ENCODE data around the gene SERPINB2.

Gene SERPINB2

DNA sequence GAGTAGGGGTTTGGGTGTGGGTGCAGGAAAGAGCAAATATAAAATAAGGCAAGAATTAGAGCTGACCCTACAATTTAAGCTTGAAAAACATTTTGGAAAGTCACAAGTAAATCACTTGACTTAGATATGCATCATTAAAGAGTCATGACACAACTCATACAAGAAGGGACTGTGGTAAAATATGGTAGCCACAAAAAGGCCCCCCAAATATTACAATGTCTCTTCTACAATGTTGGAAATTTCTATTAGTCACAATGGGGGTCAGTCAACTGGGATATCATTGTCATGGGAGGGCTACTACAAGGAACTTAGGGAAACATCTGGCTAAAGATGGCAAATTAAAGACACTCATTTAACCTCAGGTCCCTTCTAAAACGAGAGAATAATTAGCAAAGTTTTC lies 15.7 kb upstream of the SERPINB2 start:
- DNase-seq (ENCODE audit: low read depth): no peak
- H3K4me3 ChIP-seq (ENCODE audit: low read depth, low read length): no peak overlapping the region
- TF ChIP-seq, protein P1, sequence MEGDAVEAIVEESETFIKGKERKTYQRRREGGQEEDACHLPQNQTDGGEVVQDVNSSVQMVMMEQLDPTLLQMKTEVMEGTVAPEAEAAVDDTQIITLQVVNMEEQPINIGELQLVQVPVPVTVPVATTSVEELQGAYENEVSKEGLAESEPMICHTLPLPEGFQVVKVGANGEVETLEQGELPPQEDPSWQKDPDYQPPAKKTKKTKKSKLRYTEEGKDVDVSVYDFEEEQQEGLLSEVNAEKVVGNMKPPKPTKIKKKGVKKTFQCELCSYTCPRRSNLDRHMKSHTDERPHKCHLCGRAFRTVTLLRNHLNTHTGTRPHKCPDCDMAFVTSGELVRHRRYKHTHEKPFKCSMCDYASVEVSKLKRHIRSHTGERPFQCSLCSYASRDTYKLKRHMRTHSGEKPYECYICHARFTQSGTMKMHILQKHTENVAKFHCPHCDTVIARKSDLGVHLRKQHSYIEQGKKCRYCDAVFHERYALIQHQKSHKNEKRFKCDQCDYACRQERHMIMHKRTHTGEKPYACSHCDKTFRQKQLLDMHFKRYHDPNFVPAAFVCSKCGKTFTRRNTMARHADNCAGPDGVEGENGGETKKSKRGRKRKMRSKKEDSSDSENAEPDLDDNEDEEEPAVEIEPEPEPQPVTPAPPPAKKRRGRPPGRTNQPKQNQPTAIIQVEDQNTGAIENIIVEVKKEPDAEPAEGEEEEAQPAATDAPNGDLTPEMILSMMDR (IDR thresholded peaks at IDR 0.05; ENCODE audit: low read depth, low read length, missing control alignments): no peak

DNA sequence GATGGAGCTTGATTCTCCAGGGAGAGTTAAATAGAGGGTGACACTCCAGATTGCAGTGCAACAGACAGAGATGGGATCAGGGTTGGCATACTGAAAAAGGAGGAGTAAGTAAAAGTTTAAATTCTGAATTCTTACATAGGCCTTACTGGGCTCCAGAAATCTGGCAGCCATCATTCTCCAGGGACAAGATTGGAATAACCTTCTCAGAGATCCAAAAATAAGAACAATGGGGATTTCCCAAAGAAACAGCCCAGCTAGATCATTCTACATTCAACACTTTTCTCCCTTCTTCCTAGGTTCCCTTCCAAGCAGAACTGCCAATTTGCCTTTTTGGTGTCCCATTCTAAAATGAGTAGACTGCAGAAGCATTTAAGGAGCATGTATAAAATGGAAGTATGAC lies 14.9 kb upstream of the SERPINB2 start:
- DNase-seq (ENCODE audit: low read depth): no peak
- no peak overlapping the region for H3K4me3 ChIP-seq (ENCODE audit: low read depth, low read length)
- TF ChIP-seq, protein P1 (IDR thresholded peaks at IDR 0.05; ENCODE audit: low read depth, low read length, missing control alignments): no peak

DNA sequence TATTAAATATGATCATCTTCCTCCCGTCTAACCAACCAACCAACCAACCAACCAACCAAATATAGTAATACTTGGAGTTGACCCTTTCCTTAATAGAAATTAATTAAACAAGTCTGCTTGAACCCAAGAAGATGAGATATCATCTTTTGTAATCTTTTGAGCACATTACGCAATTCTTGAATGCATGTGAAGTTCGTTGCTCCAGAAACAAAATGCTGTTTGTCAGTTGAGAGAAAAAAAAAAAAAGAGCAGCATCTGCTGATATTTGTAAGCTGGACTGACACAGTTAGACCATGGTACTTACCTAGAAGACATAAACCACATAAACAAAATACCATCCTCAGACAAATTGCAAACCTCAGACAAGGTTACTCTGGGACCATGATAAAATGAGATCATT lies 9.2 kb upstream of the SERPINB2 start:
- no peak for DNase-seq (ENCODE audit: low read depth)
- H3K4me3 ChIP-seq (ENCODE audit: low read depth, low read length): no peak overlapping the region
- TF ChIP-seq, protein P1 (IDR thresholded peaks at IDR 0.05; ENCODE audit: low read depth, low read length, missing control alignments): no peak

DNA sequence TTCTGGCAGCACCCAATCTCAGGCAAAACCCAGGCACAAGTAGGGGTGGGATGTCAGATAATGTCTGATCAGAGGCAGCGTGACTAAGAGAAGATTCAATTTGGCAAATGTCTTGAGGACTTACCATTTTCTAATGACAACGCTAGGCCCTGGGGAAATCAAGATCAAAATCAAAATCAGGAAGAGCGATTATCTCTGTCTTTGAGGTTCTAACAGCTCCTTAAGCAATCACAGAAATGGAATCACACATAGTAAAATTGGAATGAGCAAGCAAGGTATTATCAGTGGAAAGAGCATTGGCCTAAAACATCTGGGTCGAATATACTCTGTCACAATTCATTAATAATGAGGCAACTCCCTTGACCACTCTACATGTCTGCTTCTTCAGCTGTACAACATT lies 8.6 kb upstream of the SERPINB2 start:
- TF ChIP-seq, protein P1 (IDR thresholded peaks at IDR 0.05; ENCODE audit: low read depth, low read length, missing control alignments): no peak
- DNase-seq (ENCODE audit: low read depth): no peak
- no peak overlapping the region for H3K4me3 ChIP-seq (ENCODE audit: low read depth, low read length)

DNA sequence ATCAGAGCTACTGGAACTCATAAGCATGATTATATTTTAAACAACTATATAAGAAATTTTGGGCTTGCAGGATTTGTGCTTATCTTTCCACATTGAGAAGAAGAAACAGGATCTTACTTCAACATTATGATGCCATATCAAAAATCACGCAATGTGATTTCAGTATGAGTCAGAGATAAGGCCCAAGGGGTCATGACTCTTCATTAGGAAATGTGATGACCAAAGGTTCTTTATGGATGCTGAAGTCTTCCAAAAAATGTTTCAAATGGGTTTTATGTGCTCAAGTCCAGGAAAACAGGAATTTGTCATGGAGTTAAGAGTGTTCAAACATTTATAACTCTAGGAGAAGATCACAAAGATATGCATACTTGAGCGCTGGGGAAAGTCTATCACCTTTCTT lies 7.8 kb upstream of the SERPINB2 start:
- DNase-seq (ENCODE audit: low read depth): no peak
- TF ChIP-seq, protein P1 (IDR thresholded peaks at IDR 0.05; ENCODE audit: low read depth, low read length, missing control alignments): no peak
- no peak overlapping the region for H3K4me3 ChIP-seq (ENCODE audit: low read depth, low read length)

DNA sequence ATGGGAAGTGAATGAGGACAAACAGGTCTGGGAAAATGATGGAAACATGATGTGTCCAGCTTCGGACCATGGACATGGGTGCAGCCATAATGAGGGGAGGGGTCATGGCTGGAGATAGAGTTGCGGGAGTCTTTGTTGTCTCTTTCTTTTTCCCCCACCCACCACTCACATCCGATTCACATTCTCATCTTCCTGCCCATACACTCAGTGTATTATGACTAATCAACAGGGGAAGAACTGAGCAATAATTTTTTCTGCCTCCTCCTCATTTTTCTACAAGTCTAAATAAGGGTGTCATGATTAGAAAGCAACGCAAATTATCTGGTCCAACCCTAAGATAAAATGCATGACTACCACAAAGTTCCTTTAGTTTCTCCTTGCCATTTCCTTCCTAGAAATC lies 5.7 kb upstream of the SERPINB2 start:
- DNase-seq (ENCODE audit: low read depth): no peak
- TF ChIP-seq, protein P1 (IDR thresholded peaks at IDR 0.05; ENCODE audit: low read depth, low read length, missing control alignments): no peak
- no peak overlapping the region for H3K4me3 ChIP-seq (ENCODE audit: low read depth, low read length)

DNA sequence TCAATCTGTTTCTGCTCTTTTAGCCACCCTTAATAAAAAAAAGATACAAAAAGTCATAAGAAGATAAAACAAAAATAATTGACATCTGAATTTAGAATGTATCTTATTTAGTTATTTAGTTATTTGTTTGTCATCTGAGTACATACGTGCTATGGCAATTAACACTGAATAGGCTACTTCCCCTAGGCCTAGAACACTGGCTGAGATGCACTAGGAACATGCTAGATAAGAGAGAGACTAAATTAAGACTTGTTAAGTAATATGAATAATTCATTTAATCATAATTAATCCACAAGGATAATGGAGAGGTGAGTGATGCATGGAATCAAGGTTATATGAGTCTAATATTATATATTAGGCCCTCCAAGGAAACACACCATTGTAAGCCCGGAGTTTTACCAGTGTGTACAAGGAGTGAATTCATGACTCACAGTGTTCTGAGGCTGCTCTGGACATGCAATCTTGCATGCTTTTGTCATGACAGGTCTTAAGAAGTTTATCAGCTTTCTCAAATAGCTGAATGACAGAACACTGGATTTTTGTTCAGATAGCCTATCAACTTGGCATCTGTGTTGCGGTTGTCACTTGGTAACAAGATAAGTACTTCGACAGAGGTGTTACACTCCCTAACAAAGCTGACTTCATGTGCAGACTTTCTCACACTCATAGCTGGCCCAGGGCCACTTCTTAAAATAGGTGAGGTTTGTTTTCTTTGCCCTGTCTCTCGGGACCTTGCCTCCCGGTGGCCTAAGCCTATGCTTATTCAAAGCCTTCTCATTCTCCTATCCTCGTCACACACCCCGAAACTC lies 5.0 kb upstream of the SERPINB2 start:
- no peak for DNase-seq (ENCODE audit: low read depth)
- TF ChIP-seq, protein P1 (IDR thresholded peaks at IDR 0.05; ENCODE audit: low read depth, low read length, missing control alignments): no peak

More for the DNA sequence above, 5.0 kb upstream of the SERPINB2 start:
- no peak overlapping the region for H3K4me3 ChIP-seq (ENCODE audit: low read depth, low read length)

Data from GM12864 (cell line).